Measurements from ENCODE around the gene FBXO10.
"Not testable (repeated sequence)": the region's sequence is repeated elsewhere in the genome, so short reads cannot be mapped to it uniquely, and the experiment has no call there.

FBXO10 gene

GRCh38 chr9:37486616-37487548 is 89.3 kb downstream of the FBXO10 start:
- DNase-seq: no peak
- H3K27me3 ChIP-seq (replicated peaks; ENCODE audit: control insufficient read depth, insufficient read depth, low read length, poor library complexity, severe bottlenecking): no peaks in the 10 kb centered on the region

GRCh38 chr9:37486256-37486615 is 89.9 kb downstream of the FBXO10 start:
- peak overlapping the region; percentile 66 for H3K27ac ChIP-seq (ENCODE audit: insufficient read depth, low read length, poor library complexity, severe bottlenecking)
- H3K9me3 ChIP-seq (ENCODE audit: control insufficient read depth, low read length): no peaks in the 10 kb centered on the region
- no peak for DNase-seq
- no peaks in the 10 kb centered on the region for H3K27me3 ChIP-seq (replicated peaks; ENCODE audit: control insufficient read depth, insufficient read depth, low read length, poor library complexity, severe bottlenecking)
- H3K4me1 ChIP-seq (ENCODE audit: control insufficient read depth, insufficient read depth, low read length, poor library complexity, severe bottlenecking): peaks cover 19% of the 10 kb centered on the region
- peak overlapping the region; percentile 78 for H3K4me3 ChIP-seq (ENCODE audit: insufficient read depth, low read depth, low read length, poor library complexity, severe bottlenecking)
- peaks cover 13% of the 10 kb centered on the region for H3K36me3 ChIP-seq (ENCODE audit: control insufficient read depth, insufficient read depth, low read length)

More at GRCh38 chr9:37486616-37487548, 89.3 kb downstream of the FBXO10 start:
- H3K4me1 ChIP-seq (ENCODE audit: control insufficient read depth, insufficient read depth, low read length, poor library complexity, severe bottlenecking): peaks cover 19% of the 10 kb centered on the region
- peak overlapping the region; percentile 78 for H3K4me3 ChIP-seq (ENCODE audit: insufficient read depth, low read depth, low read length, poor library complexity, severe bottlenecking)
- H3K9me3 ChIP-seq (ENCODE audit: control insufficient read depth, low read length): no peaks in the 10 kb centered on the region
- peak overlapping the region; percentile 66 for H3K27ac ChIP-seq (ENCODE audit: insufficient read depth, low read length, poor library complexity, severe bottlenecking)
- H3K36me3 ChIP-seq (ENCODE audit: control insufficient read depth, insufficient read depth, low read length): peaks cover 16% of the 10 kb centered on the region

DNA sequence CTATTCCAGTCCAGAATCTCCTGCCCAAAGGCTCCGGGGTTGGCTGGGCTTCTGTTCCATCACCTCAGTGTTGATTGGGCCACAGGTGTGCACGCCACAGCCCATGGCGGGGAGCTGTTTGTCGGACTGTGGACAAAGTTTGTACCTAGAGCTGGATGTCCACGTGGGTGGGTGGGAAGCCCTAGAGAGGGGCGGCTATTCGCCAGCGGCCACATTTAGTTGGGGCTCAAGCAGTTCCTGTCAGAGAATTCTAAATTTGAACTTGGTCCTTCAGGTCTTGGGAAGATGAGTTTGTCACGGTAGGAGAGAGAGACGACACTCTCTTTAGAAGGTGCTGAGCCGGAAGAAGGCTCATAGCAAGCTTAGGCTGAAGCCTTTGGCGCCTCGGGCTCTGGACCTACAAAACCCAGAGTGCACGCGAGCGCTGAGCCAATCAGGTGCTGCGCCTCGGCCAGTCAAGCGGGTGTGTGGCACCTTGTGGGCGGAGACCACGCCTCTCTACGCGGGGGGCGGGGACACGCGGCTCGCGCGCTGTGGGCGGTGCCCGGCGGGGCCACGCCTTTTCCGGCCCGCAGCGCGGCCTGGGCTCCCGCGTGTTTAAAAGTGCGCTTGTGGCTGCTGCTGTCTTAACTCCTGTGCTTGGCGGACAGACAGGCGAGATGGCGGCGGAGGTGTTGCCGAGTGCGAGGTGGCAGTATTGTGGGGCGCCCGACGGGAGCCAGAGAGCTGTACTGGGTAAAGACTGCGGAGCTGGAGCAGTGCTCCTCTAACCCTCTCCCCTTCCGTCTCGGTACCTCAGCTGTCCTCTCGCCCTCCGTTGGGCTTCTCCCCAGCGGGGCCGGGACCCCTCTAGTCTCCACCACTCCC is 90.6 kb downstream of the FBXO10 start, which contains the start of gene POLR1E:
Gene POLR1E, plus strand, starts transcription at position 560 of the 867 bp plus-strand sequence. Its CDS starts 100 bp downstream, at position 660.
- peak within 1 kb of the TSS; percentile 78 for H3K4me3 ChIP-seq (ENCODE audit: insufficient read depth, low read depth, low read length, poor library complexity, severe bottlenecking)
- H3K27ac ChIP-seq (ENCODE audit: insufficient read depth, low read length, poor library complexity, severe bottlenecking): peak within 1 kb of the TSS; percentile 66
- H3K27me3 ChIP-seq (replicated peaks; ENCODE audit: control insufficient read depth, insufficient read depth, low read length, poor library complexity, severe bottlenecking): peaks cover 4% of the 10 kb centered on the region
- peaks cover 7% of the 10 kb centered on the region for H3K36me3 ChIP-seq (ENCODE audit: control insufficient read depth, insufficient read depth, low read length)
- H3K9me3 ChIP-seq (ENCODE audit: control insufficient read depth, low read length): no peaks in the 10 kb centered on the region
- H3K4me1 ChIP-seq (ENCODE audit: control insufficient read depth, insufficient read depth, low read length, poor library complexity, severe bottlenecking): peaks cover 19% of the 10 kb centered on the region
- peak; percentile 92 to 94 (median 93) for DNase-seq

GRCh38 chr9:37480759-37481158 is 95.4 kb downstream of the FBXO10 start:
- H3K36me3 ChIP-seq (ENCODE audit: control insufficient read depth, insufficient read depth, low read length): no peaks in the 10 kb centered on the region
- no peak overlapping the region for H3K4me3 ChIP-seq (ENCODE audit: insufficient read depth, low read depth, low read length, poor library complexity, severe bottlenecking)
- peaks cover 9% of the 10 kb centered on the region for H3K27me3 ChIP-seq (replicated peaks; ENCODE audit: control insufficient read depth, insufficient read depth, low read length, poor library complexity, severe bottlenecking)
- DNase-seq: no peak
- no peak overlapping the region for H3K27ac ChIP-seq (ENCODE audit: insufficient read depth, low read length, poor library complexity, severe bottlenecking)
- no peaks in the 10 kb centered on the region for H3K4me1 ChIP-seq (ENCODE audit: control insufficient read depth, insufficient read depth, low read length, poor library complexity, severe bottlenecking)
- no peaks in the 10 kb centered on the region for H3K9me3 ChIP-seq (ENCODE audit: control insufficient read depth, low read length)

GRCh38 chr9:37477987-37478619 is 98.1 kb downstream of the FBXO10 start:
- H3K36me3 ChIP-seq (ENCODE audit: control insufficient read depth, insufficient read depth, low read length); H3K4me3 ChIP-seq (ENCODE audit: insufficient read depth, low read depth, low read length, poor library complexity, severe bottlenecking); H3K27ac ChIP-seq (ENCODE audit: insufficient read depth, low read length, poor library complexity, severe bottlenecking); DNase-seq; H3K9me3 ChIP-seq (ENCODE audit: control insufficient read depth, low read length); H3K27me3 ChIP-seq (replicated peaks; ENCODE audit: control insufficient read depth, insufficient read depth, low read length, poor library complexity, severe bottlenecking); H3K4me1 ChIP-seq (ENCODE audit: control insufficient read depth, insufficient read depth, low read length, poor library complexity, severe bottlenecking): not testable (repeated sequence)

DNA sequence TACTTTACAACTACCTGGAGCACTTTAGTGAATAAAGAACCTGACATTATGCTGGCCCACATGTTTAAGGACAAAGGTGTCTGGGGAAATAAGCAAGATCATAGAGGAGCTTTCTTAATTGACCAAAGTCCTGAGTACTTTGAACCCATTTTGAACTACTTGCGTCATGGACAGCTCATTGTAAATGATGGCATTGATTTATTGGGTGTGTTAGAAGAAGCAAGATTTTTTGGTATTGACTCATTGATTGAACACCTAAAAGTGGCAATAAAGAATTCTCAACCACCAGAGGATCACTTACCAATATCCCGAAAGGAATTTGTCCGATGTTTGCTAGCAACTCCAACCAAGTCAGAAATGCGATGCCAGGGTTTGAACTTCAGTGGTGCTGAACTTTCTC is 98.7 kb downstream of the FBXO10 start:
- H3K27me3 ChIP-seq (replicated peaks; ENCODE audit: control insufficient read depth, insufficient read depth, low read length, poor library complexity, severe bottlenecking); DNase-seq; H3K9me3 ChIP-seq (ENCODE audit: control insufficient read depth, low read length): not testable (repeated sequence)

DNA sequence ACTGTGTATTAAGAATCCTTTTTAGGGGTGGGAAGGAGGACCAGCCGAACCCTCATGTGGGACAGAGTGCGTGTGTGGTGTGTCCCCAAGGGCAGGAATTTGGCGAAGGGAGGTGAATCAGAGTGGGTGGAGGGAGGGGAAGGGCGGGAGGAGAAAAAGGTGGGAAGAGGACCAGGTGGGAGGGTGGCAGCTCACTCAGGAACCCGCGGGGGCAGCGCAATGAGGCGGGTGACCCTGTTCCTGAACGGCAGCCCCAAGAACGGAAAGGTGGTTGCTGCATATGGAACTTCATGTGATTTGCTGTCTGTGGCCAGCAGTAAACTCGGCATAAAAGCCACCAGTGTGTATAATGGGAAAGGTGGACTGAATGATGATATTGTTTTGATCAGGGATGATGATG is 99.2 kb downstream of the FBXO10 start:
- Histone ChIP-seq H3K4me3 (ENCODE audit: insufficient read depth, low read depth, low read length, poor library complexity, severe bottlenecking) (no peak overlapping the region), H3K4me1 (ENCODE audit: control insufficient read depth, insufficient read depth, low read length, poor library complexity, severe bottlenecking) (no peaks in the 10 kb centered on the region), H3K27ac (ENCODE audit: insufficient read depth, low read length, poor library complexity, severe bottlenecking) (no peak overlapping the region), H3K36me3 (ENCODE audit: control insufficient read depth, insufficient read depth, low read length) (no peaks in the 10 kb centered on the region), H3K27me3 (replicated peaks; ENCODE audit: control insufficient read depth, insufficient read depth, low read length, poor library complexity, severe bottlenecking) (peaks cover 9% of the 10 kb centered on the region), H3K9me3 (ENCODE audit: control insufficient read depth, low read length) (no peaks in the 10 kb centered on the region)
- DNase-seq: no peak

More for the DNA sequence above, 98.7 kb downstream of the FBXO10 start:
- not testable (repeated sequence) for H3K36me3 ChIP-seq (ENCODE audit: control insufficient read depth, insufficient read depth, low read length); H3K4me1 ChIP-seq (ENCODE audit: control insufficient read depth, insufficient read depth, low read length, poor library complexity, severe bottlenecking); H3K4me3 ChIP-seq (ENCODE audit: insufficient read depth, low read depth, low read length, poor library complexity, severe bottlenecking); H3K27ac ChIP-seq (ENCODE audit: insufficient read depth, low read length, poor library complexity, severe bottlenecking)

- no peak for DNase-seq
- H3K4me3 ChIP-seq (ENCODE audit: insufficient read depth, low read depth, low read length, poor library complexity, severe bottlenecking): no peak overlapping the region
- H3K27ac ChIP-seq (ENCODE audit: insufficient read depth, low read length, poor library complexity, severe bottlenecking): no peak overlapping the region
Observed at GRCh38 chr9:37474438-37474837, 101.7 kb downstream of the FBXO10 start.

DNA sequence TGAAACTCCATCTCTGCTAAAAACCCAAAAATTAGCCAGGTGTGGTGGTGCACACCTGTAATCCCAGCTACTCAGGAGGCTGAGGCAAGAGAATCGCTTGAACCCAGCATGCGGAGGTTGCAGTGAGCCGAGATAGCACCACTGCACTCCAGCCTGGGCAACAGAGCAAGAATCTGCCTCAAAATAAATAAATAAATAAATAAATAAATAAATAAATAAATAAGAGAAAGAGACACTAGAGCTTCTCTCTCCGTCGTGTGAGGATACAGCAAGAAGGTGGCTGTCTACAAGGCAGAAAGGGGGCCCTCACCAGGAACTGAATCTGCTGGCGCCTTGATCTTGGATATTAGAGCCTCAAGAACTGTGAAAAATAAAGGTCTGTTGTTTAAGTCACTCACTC is 102.2 kb downstream of the FBXO10 start:
- DNase-seq; H3K4me3 ChIP-seq (ENCODE audit: insufficient read depth, low read depth, low read length, poor library complexity, severe bottlenecking); H3K27ac ChIP-seq (ENCODE audit: insufficient read depth, low read length, poor library complexity, severe bottlenecking); H3K36me3 ChIP-seq (ENCODE audit: control insufficient read depth, insufficient read depth, low read length); H3K9me3 ChIP-seq (ENCODE audit: control insufficient read depth, low read length); H3K27me3 ChIP-seq (replicated peaks; ENCODE audit: control insufficient read depth, insufficient read depth, low read length, poor library complexity, severe bottlenecking); H3K4me1 ChIP-seq (ENCODE audit: control insufficient read depth, insufficient read depth, low read length, poor library complexity, severe bottlenecking): not testable (repeated sequence)

More at GRCh38 chr9:37474438-37474837, 101.7 kb downstream of the FBXO10 start:
- no peaks in the 10 kb centered on the region for H3K4me1 ChIP-seq (ENCODE audit: control insufficient read depth, insufficient read depth, low read length, poor library complexity, severe bottlenecking)
- H3K27me3 ChIP-seq (replicated peaks; ENCODE audit: control insufficient read depth, insufficient read depth, low read length, poor library complexity, severe bottlenecking): no peaks in the 10 kb centered on the region
- H3K9me3 ChIP-seq (ENCODE audit: control insufficient read depth, low read length): no peaks in the 10 kb centered on the region
- H3K36me3 ChIP-seq (ENCODE audit: control insufficient read depth, insufficient read depth, low read length): no peaks in the 10 kb centered on the region
